ENCODE results near the gene NDUFA6.

DNA sequence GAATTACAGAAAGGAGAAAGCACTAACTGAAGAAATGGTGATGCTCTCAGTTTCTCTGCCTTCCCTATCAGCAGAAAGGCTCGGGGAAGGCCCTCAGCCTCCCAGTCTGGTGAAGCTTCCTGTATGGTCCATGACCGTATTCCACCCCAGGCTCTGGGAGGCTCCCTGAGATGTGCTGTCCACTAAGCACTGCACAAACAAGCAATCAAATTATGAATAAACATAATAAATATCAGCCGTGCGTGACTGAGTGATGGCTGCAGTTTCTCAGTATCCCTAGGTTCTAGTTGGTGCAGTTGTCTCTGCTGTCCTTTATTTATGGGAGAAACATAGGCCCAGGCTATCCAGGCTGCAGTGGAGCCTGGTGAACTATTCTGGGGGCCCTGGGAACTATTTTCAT is 7.5 kb downstream of the NDUFA6 start:
- no peak for TF ChIP-seq POLR2A (IDR thresholded peaks at IDR 0.05)
- TF ChIP-seq, protein P1, sequence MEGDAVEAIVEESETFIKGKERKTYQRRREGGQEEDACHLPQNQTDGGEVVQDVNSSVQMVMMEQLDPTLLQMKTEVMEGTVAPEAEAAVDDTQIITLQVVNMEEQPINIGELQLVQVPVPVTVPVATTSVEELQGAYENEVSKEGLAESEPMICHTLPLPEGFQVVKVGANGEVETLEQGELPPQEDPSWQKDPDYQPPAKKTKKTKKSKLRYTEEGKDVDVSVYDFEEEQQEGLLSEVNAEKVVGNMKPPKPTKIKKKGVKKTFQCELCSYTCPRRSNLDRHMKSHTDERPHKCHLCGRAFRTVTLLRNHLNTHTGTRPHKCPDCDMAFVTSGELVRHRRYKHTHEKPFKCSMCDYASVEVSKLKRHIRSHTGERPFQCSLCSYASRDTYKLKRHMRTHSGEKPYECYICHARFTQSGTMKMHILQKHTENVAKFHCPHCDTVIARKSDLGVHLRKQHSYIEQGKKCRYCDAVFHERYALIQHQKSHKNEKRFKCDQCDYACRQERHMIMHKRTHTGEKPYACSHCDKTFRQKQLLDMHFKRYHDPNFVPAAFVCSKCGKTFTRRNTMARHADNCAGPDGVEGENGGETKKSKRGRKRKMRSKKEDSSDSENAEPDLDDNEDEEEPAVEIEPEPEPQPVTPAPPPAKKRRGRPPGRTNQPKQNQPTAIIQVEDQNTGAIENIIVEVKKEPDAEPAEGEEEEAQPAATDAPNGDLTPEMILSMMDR (IDR thresholded peaks at IDR 0.05) = no peak

Measured in testis (tissue), 2 donors.